ENCODE measurements around the gene CNOT2. TPM values are rescaled to one million over a fixed set of nuclear protein-coding genes. Genes with fewer than 3 reads are reported as not detected.

Gene CNOT2
- total RNA-seq, 1 donor from 2014 or later = 48.7 TPM

- no peak for DNase-seq (ENCODE audit: low spot score)
- H3K27me3 Mint-ChIP-seq (ENCODE audit: low read depth) = no peaks in the 10 kb centered on the region
- no peaks in the 10 kb centered on the region for H3K4me1 Mint-ChIP-seq (ENCODE audit: low read depth)
Measured at GRCh38 chr12:70402597-70402996, 159.4 kb downstream of the CNOT2 start.

GRCh38 chr12:70403826-70404225, 160.6 kb downstream of the CNOT2 start:
- H3K9me3 Mint-ChIP-seq (ENCODE audit: low read depth) = no peaks in the 10 kb centered on the region
- H3K4me3 Mint-ChIP-seq (ENCODE audit: unreplicated experiment) = no peak overlapping the region
- H3K27me3 Mint-ChIP-seq (ENCODE audit: low read depth) = no peaks in the 10 kb centered on the region
- TF ChIP-seq CTCF (IDR thresholded peaks at IDR 0.05) = no peak
- no peak overlapping the region for H3K27ac Mint-ChIP-seq (ENCODE audit: unreplicated experiment)
- no peak for DNase-seq (ENCODE audit: low spot score)
- H3K36me3 Mint-ChIP-seq (ENCODE audit: low read depth) = peaks cover 9% of the 10 kb centered on the region
- no peaks in the 10 kb centered on the region for H3K4me1 Mint-ChIP-seq (ENCODE audit: low read depth)

More at GRCh38 chr12:70402597-70402996, 159.4 kb downstream of the CNOT2 start:
- no peak overlapping the region for H3K27ac Mint-ChIP-seq (ENCODE audit: unreplicated experiment)
- peak; percentile 36 for TF ChIP-seq CTCF (IDR thresholded peaks at IDR 0.05)
- peaks cover 3% of the 10 kb centered on the region for H3K9me3 Mint-ChIP-seq (ENCODE audit: low read depth)
- peaks cover 9% of the 10 kb centered on the region for H3K36me3 Mint-ChIP-seq (ENCODE audit: low read depth)
- no peak overlapping the region for H3K4me3 Mint-ChIP-seq (ENCODE audit: unreplicated experiment)

Other genes starting within 250 kb of the CNOT2 start
- 2.9 to 3.7 TPM (median 3.3 TPM) in 3 replicates for gene KCNMB4, start 122.9 kb downstream of the CNOT2 start, total RNA-seq